NCI-H345 (cell line): Measurements from ENCODE around the gene IGSF21.
"Not testable (repeated sequence)": the region's sequence is repeated elsewhere in the genome, so short reads cannot be mapped to it uniquely, and the experiment has no call there.

Experiments
- DNase-seq: peaks from one replicate; lab custom pipeline; 2025; lab: John Stamatoyannopoulos, UW

Gene IGSF21

GRCh38 chr1:18358600-18358999 lies 251.0 kb downstream of the IGSF21 start:
- DNase-seq: no peak

- no peak for DNase-seq
Observed at GRCh38 chr1:18360251-18360650, 252.7 kb downstream of the IGSF21 start.

GRCh38 chr1:18362150-18362549 lies 254.6 kb downstream of the IGSF21 start:
- DNase-seq: no peak

GRCh38 chr1:18363436-18363835 lies 255.8 kb downstream of the IGSF21 start:
- DNase-seq: no peak

- no peak for DNase-seq
Observed at GRCh38 chr1:18365099-18365705, 257.6 kb downstream of the IGSF21 start.

DNA sequence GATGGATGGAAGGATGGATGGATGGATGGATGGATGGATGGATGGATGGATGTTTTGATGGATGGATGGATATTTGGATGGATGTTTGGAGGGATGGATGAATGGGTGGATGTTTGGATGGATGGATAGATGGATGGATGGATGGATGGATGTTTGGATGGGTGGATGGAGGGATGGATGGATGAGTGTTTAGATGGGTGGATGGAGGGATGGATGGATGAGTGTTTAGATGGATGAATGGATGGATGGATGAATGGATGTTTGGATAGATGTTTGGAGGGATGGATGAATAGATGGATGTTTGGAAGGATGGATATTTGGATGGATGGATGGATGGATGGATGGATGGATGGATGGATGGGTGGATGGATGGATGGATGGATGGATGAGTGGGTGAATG lies 264.9 kb downstream of the IGSF21 start:
- DNase-seq: not testable (repeated sequence)

GRCh38 chr1:18373151-18373550 lies 265.6 kb downstream of the IGSF21 start:
- no peak for DNase-seq

- DNase-seq: no peak
Observed at GRCh38 chr1:18373882-18374493, 266.4 kb downstream of the IGSF21 start.

DNA sequence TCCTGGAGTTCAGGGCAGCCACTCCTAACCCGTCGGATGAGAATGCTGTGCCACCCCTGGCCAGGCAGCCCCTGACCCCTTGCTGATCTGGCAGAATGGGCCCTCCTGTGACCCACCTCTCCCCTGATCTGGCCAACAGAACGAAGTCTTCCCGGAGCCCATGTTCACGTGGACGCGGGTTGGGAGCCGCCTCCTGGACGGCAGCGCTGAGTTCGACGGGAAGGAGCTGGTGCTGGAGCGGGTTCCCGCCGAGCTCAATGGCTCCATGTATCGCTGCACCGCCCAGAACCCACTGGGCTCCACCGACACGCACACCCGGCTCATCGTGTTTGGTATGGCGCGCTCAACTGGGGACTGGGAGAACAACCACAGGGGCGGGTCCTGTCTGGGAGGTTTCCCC lies 269.1 kb downstream of the IGSF21 start:
- no peak for DNase-seq

- no peak for DNase-seq
Observed at GRCh38 chr1:18380288-18380687, 272.7 kb downstream of the IGSF21 start.

GRCh38 chr1:18384059-18384458 lies 276.5 kb downstream of the IGSF21 start:
- no peak for DNase-seq

DNA sequence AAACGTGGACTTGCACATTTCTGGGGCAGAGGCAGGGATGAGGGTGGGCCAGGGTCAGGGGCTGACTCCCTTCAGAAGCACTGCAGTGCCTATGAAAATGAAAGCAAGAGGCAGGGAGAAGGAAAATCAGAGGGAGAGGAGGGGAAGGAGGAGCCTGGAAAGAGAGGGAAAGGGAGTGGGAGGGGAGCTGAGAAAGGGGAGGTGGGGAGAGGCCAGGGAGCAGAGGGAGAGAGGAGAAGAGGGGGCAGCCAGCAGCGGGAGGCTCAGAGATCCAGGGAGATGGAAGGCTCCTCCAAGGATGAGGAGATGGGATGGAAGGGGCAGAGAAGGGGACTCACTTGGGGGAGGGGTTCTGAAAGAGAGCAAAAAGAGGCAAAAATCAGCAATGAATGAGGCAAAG lies 276.9 kb downstream of the IGSF21 start:
- DNase-seq: no peak

GRCh38 chr1:18385239-18385790 lies 277.7 kb downstream of the IGSF21 start:
- no peak for DNase-seq

- no peak for DNase-seq
Observed at GRCh38 chr1:18386591-18386990, 279.0 kb downstream of the IGSF21 start.

DNA sequence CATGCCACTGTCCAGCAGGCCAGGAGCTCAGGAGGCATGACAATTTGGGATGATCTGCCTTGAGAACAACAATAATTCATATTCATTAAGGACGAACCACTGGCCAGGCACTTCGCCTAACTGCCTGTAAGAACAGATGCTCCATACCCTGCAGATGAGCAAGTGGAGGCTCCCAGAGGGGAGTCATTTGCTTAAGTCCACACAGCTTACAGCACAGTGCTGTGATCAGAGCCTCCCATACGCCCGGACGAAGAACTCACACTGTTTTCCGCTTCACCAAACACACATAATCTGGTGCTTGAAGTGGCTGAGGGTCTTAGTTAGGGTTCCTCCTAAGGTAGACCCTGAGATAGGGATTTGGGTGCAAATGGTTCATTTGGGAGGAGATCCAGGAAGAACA lies 279.7 kb downstream of the IGSF21 start:
- DNase-seq: no peak

DNA sequence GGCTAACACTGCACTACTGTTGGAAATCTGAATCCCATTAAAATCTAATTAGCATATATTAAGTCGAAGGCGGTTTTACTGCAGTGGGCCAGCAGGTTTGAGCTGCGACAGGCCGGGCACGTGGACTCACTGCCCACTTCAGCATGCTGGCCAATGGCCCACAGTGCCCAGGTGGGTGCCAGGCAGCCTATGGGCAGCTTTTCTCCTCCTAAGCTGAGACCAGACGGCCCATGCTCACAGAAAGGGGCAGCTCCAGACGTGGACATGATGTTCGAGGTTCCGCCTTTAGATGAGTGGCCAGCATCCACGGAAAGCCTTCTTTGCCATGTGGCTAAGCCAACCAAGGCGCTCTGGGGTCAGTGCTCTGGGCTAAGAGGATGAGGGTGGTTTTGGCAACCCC lies 283.4 kb downstream of the IGSF21 start:
- no peak for DNase-seq

DNA sequence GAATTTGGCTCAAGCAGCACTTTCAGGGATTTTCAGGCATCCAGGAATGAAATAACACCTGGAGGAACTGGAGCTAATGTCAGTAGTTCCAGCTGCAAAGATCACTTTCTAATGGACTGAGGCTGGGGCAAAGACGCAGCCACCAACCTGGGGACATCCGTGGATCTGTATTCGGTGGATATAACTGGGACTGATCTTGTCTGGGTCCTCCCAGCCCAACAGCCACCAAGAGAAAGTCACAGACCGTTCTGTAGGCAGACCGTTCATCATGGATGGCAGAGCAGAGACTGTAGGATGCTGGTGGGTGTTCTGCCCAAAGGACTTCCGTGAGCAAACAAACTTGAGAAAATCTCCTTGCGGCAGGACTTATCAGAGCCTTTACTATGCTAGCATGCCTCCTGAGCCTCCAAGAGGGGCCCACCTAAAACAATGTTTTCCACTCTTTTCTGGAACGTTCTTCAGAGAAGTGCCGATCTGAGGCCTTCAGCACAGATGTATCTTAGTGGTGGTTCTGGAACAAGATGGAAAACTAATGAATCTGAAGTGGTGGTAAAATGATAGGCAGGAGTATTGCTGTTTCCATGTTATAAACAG lies 287.1 kb downstream of the IGSF21 start:
- no peak for DNase-seq

GRCh38 chr1:18396247-18396980 lies 288.8 kb downstream of the IGSF21 start:
- no peak for DNase-seq

DNA sequence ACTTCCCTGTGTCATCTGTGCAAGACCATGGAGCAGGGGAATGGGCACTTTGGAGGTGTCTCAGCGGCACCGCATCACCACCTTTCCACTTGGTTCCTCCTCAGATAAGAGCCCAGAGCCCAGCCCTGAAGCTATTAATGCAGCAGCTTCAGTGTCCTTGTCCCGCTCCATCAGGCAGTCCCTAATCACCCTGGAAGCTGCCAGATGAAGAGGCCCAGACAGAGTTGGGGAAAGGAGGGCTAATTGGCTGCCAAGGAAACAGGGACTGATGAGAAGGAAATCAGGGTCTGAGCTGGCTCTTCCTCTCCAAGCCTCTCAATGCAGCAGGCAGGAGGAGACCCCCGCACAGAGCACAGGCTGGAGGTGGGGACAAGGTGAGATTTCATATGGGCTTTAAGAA lies 290.0 kb downstream of the IGSF21 start:
- no peak for DNase-seq

DNA sequence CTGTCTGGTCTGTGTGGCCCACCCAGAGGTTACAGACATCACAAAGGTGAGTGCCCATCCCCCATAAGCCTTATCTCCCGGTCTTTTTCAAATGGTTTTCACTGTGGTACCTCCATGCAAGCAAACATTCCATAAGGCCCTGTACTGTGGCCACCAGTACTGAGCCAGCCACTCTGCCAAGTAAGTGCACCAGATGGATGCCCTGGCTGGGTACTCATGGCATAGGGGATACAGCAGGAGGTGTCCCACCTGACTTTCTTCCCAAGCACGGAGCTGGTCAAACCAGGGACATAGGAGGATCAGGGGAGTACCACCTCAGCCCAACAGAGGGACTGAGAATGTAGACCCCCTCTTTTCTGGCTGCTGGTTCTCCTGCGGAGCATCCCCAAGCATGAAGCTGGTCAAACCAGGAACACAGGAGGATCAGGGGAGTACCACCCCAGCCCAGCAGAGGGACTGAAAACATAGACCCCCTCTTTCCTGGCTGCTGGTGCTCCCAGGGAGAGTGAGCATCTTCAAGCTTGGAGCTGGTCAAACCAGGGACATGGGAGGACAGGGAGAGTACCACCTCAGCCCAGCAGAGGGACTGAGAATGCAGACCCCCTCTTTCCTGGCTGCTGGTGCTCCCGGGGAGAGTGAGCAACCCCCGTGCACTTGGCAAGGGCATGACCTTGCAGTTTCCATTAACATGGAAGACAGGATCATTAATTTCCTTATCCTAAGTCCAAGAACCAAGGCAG lies 291.4 kb downstream of the IGSF21 start:
- DNase-seq: no peak

DNA sequence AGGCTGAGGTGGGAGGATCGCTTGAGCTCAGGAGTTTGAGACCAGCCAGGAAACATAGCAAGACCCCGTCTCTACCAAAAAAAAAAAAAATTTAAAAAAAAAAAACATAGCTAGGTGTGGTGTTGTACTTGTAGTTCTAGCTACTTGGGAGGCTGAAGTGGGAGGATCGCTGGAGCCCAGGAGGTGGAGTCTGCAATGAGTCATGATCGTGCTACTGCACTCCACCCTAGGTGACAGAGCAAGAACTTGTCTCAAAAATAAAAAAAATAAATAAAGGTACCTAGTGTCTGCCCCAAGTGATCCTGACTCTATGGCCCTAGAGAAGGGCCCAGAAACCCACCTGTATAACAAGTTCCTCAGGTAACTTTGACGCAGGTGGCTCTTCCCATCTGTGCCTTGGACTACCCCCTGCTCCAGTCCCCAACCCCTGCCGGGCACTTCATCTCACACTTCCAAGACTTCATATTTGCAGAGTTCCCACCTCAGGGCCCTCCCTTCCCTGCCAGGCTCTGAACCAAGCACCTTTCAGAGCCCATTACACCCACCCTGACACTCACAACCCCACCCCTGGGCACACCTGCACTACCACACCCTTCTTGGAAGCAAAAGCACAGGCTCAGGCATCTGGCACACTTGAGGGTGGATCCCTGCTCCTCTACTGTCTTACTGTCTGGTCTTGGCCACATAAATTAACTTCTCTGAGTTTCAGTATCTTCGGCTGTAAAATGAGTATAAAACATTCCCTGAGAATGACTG lies 292.9 kb downstream of the IGSF21 start:
- DNase-seq: no peak
